Measurements from ENCODE around the gene OPHN1. TPM values are rescaled to one million over a fixed set of nuclear protein-coding genes. Genes with fewer than 3 reads are reported as not detected.
A peak's percentile ranks its signal among the peaks of the same experiment; 100 is the strongest.

Gene OPHN1
- total and polyA plus RNA-seq, 12 donors, result 2.1 to 7.1 (median 5.2) TPM

GRCh38 chrX:68455151-68455510, 21.8 kb upstream of the OPHN1 start:
- DNase-seq (no peak), ATAC-seq (no peak)
- Histone ChIP-seq H3K4me1 (no peaks in the 10 kb centered on the region), H3K4me3 (no peak overlapping the region), H3K27me3 (peaks cover 0 to 7% (median 0%) of the 10 kb centered on the region in 7 donors), H3K36me3 (no peaks in the 10 kb centered on the region), H3K27ac (no peak overlapping the region), H3K9me3 (no peaks in the 10 kb centered on the region)
- 96 to 97% methylated on average over 4 of the region's 4 CpGs for WGBS, 2 donors
- TF ChIP-seq CTCF (IDR thresholded peaks at IDR 0.05), result no peak
- intact Hi-C loops (cut with DNase I), result no loop called here

- Histone ChIP-seq H3K9me3 (no peaks in the 10 kb centered on the region), H3K27me3 (peaks cover 0 to 7% (median 0%) of the 10 kb centered on the region in 7 donors), H3K27ac (no peak overlapping the region), H3K4me1 (no peaks in the 10 kb centered on the region), H3K36me3 (no peaks in the 10 kb centered on the region), H3K4me3 (no peak overlapping the region)
- WGBS, 2 donors, result 81 to 86% methylated on average over 8 of the region's 8 CpGs
- TF ChIP-seq CTCF (IDR thresholded peaks at IDR 0.05), result no peak
- no peak for ATAC-seq
- intact Hi-C loops (cut with DNase I), result no loop called here
- no peak for DNase-seq
These were observed 21.3 kb upstream of the OPHN1 start for GRCh38 chrX:68454476-68455150.

GRCh38 chrX:68451720-68452119, 18.4 kb upstream of the OPHN1 start:
- no peak for DNase-seq

DNA sequence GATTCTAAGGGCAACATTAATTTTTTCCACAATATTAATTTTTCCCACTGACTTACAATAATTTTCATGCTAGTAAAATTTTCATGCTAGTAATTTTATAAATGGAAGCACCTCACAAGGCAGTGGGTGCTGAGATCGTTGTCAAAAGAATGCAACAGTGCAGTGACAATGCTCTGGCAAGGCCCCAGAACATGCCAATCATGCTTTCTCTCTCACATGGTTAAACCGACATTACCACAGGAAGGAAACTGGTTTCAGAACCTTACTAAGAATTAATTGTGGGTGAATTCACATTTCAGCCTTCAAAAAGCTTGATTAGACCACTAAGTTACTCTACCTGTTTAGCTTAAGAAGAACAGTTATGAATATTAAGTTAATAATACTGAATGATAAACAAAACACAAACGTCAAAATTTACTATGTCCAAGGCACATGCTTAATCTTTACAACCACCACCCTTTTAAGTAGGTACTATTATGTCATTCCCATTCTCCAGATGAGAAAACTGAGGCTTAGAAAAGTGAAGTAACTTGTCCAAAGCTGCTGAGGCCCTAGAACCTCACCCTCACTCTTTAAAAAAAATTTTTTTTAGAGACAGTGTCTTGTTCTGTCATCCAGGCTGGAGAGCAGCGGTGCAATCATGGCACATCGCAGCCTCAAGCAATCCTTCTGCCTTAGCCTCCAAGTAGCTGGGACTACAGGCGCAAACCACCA, 10.0 kb upstream of the OPHN1 start:
- peak in 1 of 2 donors; percentile 5 for DNase-seq
- whole genome bisulfite sequencing, 2 donors, result 56 to 60% methylated on average over 6 of the region's 6 CpGs
- H3K27ac ChIP-seq, result peak overlapping the region in 2 of 10 donors; percentile 15 to 31

More at GRCh38 chrX:68451720-68452119, 18.4 kb upstream of the OPHN1 start:
- no peaks in the 10 kb centered on the region for H3K9me3 ChIP-seq
- intact Hi-C loops (cut with DNase I), result no loop called here
- no peak for TF ChIP-seq CTCF (IDR thresholded peaks at IDR 0.05)
- no peaks in the 10 kb centered on the region for H3K36me3 ChIP-seq
- H3K27ac ChIP-seq, result no peak overlapping the region
- no peaks in the 10 kb centered on the region for H3K4me1 ChIP-seq
- H3K27me3 ChIP-seq, result peaks cover 0 to 9% (median 0%) of the 10 kb centered on the region in 7 donors
- WGBS, 2 donors, result 70 to 84% methylated on average over 8 of the region's 8 CpGs
- H3K4me3 ChIP-seq, result no peak overlapping the region
- ATAC-seq, result no peak

More for the DNA sequence above, 10.0 kb upstream of the OPHN1 start:
- no peak for ATAC-seq
- Histone ChIP-seq H3K9me3 (no peaks in the 10 kb centered on the region), H3K27me3 (peaks cover 0 to 32% (median 0%) of the 10 kb centered on the region in 7 donors), H3K36me3 (no peaks in the 10 kb centered on the region), H3K4me3 (no peak overlapping the region), H3K4me1 (peaks cover 0 to 19% (median 6%) of the 10 kb centered on the region in 9 donors)
- TF ChIP-seq CTCF (IDR thresholded peaks at IDR 0.05), result no peak
- intact Hi-C loops (cut with DNase I), result no loop called here
